ENCODE data around the gene KCNMB4.

KCNMB4 gene

GRCh38 chr12:70456953-70457352 lies 90.9 kb downstream of the KCNMB4 start:
- TF ChIP-seq CTCF (conservative IDR thresholded peaks at IDR 0.05) = no peak
- no peak for TF ChIP-seq ZFX (IDR thresholded peaks at IDR 0.05)
- no peak overlapping the region for H3K27ac ChIP-seq

DNA sequence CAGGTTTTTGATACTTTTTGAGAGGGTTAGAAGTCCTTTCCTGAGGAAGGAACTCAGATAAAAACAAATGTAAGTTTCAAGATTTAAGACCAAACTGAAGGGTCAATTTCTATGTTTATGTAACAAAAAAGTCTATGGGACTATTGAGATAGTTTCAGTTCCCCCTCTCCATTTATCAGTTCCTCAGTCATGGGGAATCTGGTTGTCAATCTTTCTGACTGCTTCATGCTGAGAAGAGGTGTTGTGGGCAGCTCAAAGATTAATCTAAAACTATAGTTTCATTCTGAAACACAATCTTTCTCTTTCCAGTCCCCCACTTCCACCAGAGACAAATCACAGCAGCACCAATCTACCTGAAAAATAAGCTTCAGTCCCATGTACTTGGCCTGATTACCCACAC lies 93.7 kb downstream of the KCNMB4 start:
- no peak for TF ChIP-seq ZFX (IDR thresholded peaks at IDR 0.05)
- no peak for TF ChIP-seq CTCF (conservative IDR thresholded peaks at IDR 0.05)
- H3K27ac ChIP-seq = no peak overlapping the region

- H3K27ac ChIP-seq = no peak overlapping the region
- no peak for TF ChIP-seq CTCF (conservative IDR thresholded peaks at IDR 0.05)
- no peak for TF ChIP-seq ZFX (IDR thresholded peaks at IDR 0.05)
These were observed 97.9 kb downstream of the KCNMB4 start for GRCh38 chr12:70463997-70464396.

- H3K27ac ChIP-seq = no peak overlapping the region
- no peak for TF ChIP-seq CTCF (conservative IDR thresholded peaks at IDR 0.05)
- TF ChIP-seq ZFX (IDR thresholded peaks at IDR 0.05) = no peak
These were observed 100.7 kb downstream of the KCNMB4 start for GRCh38 chr12:70466753-70467152.

- no peak for TF ChIP-seq CTCF (conservative IDR thresholded peaks at IDR 0.05)
- TF ChIP-seq ZFX (IDR thresholded peaks at IDR 0.05) = no peak
- H3K27ac ChIP-seq = no peak overlapping the region
These were observed 101.4 kb downstream of the KCNMB4 start for GRCh38 chr12:70467476-70467875.

GRCh38 chr12:70467918-70468733 lies 102.0 kb downstream of the KCNMB4 start:
- TF ChIP-seq CTCF (conservative IDR thresholded peaks at IDR 0.05) = no peak
- TF ChIP-seq ZFX (IDR thresholded peaks at IDR 0.05) = no peak
- no peak overlapping the region for H3K27ac ChIP-seq

DNA sequence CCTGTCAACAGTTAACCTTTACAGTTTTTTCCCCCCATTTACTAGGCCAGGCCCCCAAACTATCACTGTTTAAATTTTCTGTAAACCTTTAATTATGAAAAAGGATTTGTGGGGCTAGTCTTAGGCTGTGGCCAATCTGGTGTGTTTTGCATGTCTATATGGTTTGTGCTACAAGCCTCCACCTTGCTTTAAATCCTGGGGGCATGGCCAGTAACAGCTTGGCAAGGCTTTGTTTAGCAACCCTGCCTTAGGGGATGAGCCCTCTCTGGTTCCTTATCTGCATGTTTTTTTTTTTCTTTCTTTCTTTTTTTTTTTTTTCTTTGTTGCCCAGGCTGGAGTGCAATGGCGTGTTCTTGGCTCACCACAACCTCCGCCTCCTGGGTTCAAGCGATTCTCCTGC lies 102.7 kb downstream of the KCNMB4 start:
- TF ChIP-seq CTCF (conservative IDR thresholded peaks at IDR 0.05) = no peak
- TF ChIP-seq ZFX (IDR thresholded peaks at IDR 0.05) = no peak

More for the DNA sequence above, 102.7 kb downstream of the KCNMB4 start:
- no peak overlapping the region for H3K27ac ChIP-seq
